ENCODE results near the gene COL16A1. TPM values are rescaled to one million over a fixed set of nuclear protein-coding genes. Genes with fewer than 3 reads are reported as not detected.
A peak's percentile ranks its signal among the peaks of the same experiment; 100 is the strongest.

COL16A1 gene
- total RNA-seq, 2 experiments from 2014 or later = 0.14 TPM; not detected in 1

- no peaks in the 10 kb centered on the region for H3K9me3 Mint-ChIP-seq
- H3K36me3 Mint-ChIP-seq = peaks cover 3% of the 10 kb centered on the region
- POLR2A ChIA-PET = interaction anchor here (0.6 to 1.8 kb wide), 15 partner anchors 8 to 557 kb away, joined by 3 to 8 read pairs (median 3); partner anchors contain the start of genes PTP4A2, SNRNP40, TMEM39B and ZCCHC17
- no peaks in the 10 kb centered on the region for H3K27me3 Mint-ChIP-seq
- ATAC-seq (ENCODE audit: low read depth) = peak; percentile 86
- peak within 1 kb of the TSS; percentile 99 for H3K27ac Mint-ChIP-seq
- peak; percentile 99 for DNase-seq
- peaks cover 24% of the 10 kb centered on the region for H3K4me1 Mint-ChIP-seq
- peak within 1 kb of the TSS; percentile 92 for H3K4me3 Mint-ChIP-seq
Measured at GRCh38 chr1:31644560-31645273, 59.1 kb downstream of the COL16A1 start, which contains the start of gene PEF1. TSS of gene PEF1 (minus strand) at chr1:31644876. CDS start at chr1:31644864, 12 bp downstream.

GRCh38 chr1:31643976-31644559 is 59.7 kb downstream of the COL16A1 start:
- H3K9me3 Mint-ChIP-seq = no peaks in the 10 kb centered on the region
- peaks cover 3% of the 10 kb centered on the region for H3K36me3 Mint-ChIP-seq
- POLR2A ChIA-PET = interaction anchor here (0.6 to 1.8 kb wide), 9 partner anchors 9 to 557 kb away, joined by 3 to 8 read pairs (median 3); partner anchors contain the start of genes SNRNP40, TMEM39B and ZCCHC17
- peak overlapping the region; percentile 92 for H3K4me3 Mint-ChIP-seq
- DNase-seq = no peak
- peak overlapping the region; percentile 99 for H3K27ac Mint-ChIP-seq
- no peaks in the 10 kb centered on the region for H3K27me3 Mint-ChIP-seq
- ATAC-seq (ENCODE audit: low read depth) = peak; percentile 59
- peaks cover 24% of the 10 kb centered on the region for H3K4me1 Mint-ChIP-seq

- peaks cover 3% of the 10 kb centered on the region for H3K36me3 Mint-ChIP-seq
- H3K27ac Mint-ChIP-seq = no peak overlapping the region
- POLR2A ChIA-PET = no interaction called here
- H3K4me1 Mint-ChIP-seq = peaks cover 30% of the 10 kb centered on the region
- DNase-seq (no peak), ATAC-seq (ENCODE audit: low read depth) (no peak)
- H3K9me3 Mint-ChIP-seq = no peaks in the 10 kb centered on the region
- H3K4me3 Mint-ChIP-seq = no peak overlapping the region
- H3K27me3 Mint-ChIP-seq = no peaks in the 10 kb centered on the region
Measured at GRCh38 chr1:31642897-31643296, 60.9 kb downstream of the COL16A1 start.

GRCh38 chr1:31642366-31642765 is 61.5 kb downstream of the COL16A1 start:
- Mint-ChIP-seq H3K4me3 (no peak overlapping the region), H3K4me1 (peaks cover 34% of the 10 kb centered on the region), H3K9me3 (no peaks in the 10 kb centered on the region), H3K27ac (no peak overlapping the region), H3K36me3 (peaks cover 3% of the 10 kb centered on the region), H3K27me3 (no peaks in the 10 kb centered on the region)
- DNase-seq (no peak), ATAC-seq (ENCODE audit: low read depth) (no peak)
- POLR2A ChIA-PET = no interaction called here

GRCh38 chr1:31640964-31641363 is 62.9 kb downstream of the COL16A1 start:
- DNase-seq (no peak), ATAC-seq (ENCODE audit: low read depth) (no peak)
- Mint-ChIP-seq H3K27me3 (no peaks in the 10 kb centered on the region), H3K4me1 (peaks cover 32% of the 10 kb centered on the region), H3K36me3 (no peaks in the 10 kb centered on the region), H3K9me3 (no peaks in the 10 kb centered on the region), H3K4me3 (no peak overlapping the region), H3K27ac (no peak overlapping the region)
- POLR2A ChIA-PET = no interaction called here

- no peaks in the 10 kb centered on the region for H3K9me3 Mint-ChIP-seq
- DNase-seq (no peak), ATAC-seq (ENCODE audit: low read depth) (no peak)
- H3K36me3 Mint-ChIP-seq = no peaks in the 10 kb centered on the region
- no peak overlapping the region for H3K27ac Mint-ChIP-seq
- POLR2A ChIA-PET = no interaction called here
- H3K27me3 Mint-ChIP-seq = no peaks in the 10 kb centered on the region
- H3K4me1 Mint-ChIP-seq = peaks cover 27% of the 10 kb centered on the region
- H3K4me3 Mint-ChIP-seq = no peak overlapping the region
Measured at GRCh38 chr1:31640179-31640578, 63.6 kb downstream of the COL16A1 start.

GRCh38 chr1:31639543-31639942 is 64.3 kb downstream of the COL16A1 start:
- ATAC-seq (ENCODE audit: low read depth) = no peak
- H3K27me3 Mint-ChIP-seq = no peaks in the 10 kb centered on the region
- POLR2A ChIA-PET = no interaction called here
- H3K36me3 Mint-ChIP-seq = no peaks in the 10 kb centered on the region
- H3K9me3 Mint-ChIP-seq = no peaks in the 10 kb centered on the region
- DNase-seq = no peak
- H3K27ac Mint-ChIP-seq = no peak overlapping the region
- peaks cover 26% of the 10 kb centered on the region for H3K4me1 Mint-ChIP-seq
- H3K4me3 Mint-ChIP-seq = no peak overlapping the region

- DNase-seq (no peak), ATAC-seq (ENCODE audit: low read depth) (no peak)
- no peaks in the 10 kb centered on the region for H3K9me3 Mint-ChIP-seq
- no peak overlapping the region for H3K4me3 Mint-ChIP-seq
- no peaks in the 10 kb centered on the region for H3K27me3 Mint-ChIP-seq
- H3K36me3 Mint-ChIP-seq = no peaks in the 10 kb centered on the region
- H3K4me1 Mint-ChIP-seq = peaks cover 19% of the 10 kb centered on the region
- no peak overlapping the region for H3K27ac Mint-ChIP-seq
- POLR2A ChIA-PET = no interaction called here
Measured at GRCh38 chr1:31637915-31638673, 65.7 kb downstream of the COL16A1 start.

- Mint-ChIP-seq H3K36me3 (peaks cover 7% of the 10 kb centered on the region), H3K4me3 (no peak overlapping the region), H3K27ac (no peak overlapping the region), H3K27me3 (no peaks in the 10 kb centered on the region), H3K4me1 (peaks cover 14% of the 10 kb centered on the region), H3K9me3 (no peaks in the 10 kb centered on the region)
- POLR2A ChIA-PET = no interaction called here
- ATAC-seq (ENCODE audit: low read depth) (no peak), DNase-seq (peak; percentile 52)
Measured at GRCh38 chr1:31633117-31633516, 70.7 kb downstream of the COL16A1 start.

- Mint-ChIP-seq H3K4me1 (peaks cover 10% of the 10 kb centered on the region), H3K9me3 (no peaks in the 10 kb centered on the region), H3K4me3 (no peak overlapping the region), H3K36me3 (peaks cover 7% of the 10 kb centered on the region), H3K27me3 (no peaks in the 10 kb centered on the region), H3K27ac (no peak overlapping the region)
- POLR2A ChIA-PET = no interaction called here
- no peak for ATAC-seq (ENCODE audit: low read depth)
- DNase-seq = no peak
Measured at GRCh38 chr1:31632649-31633048, 71.2 kb downstream of the COL16A1 start.

- POLR2A ChIA-PET = no interaction called here
- ATAC-seq (ENCODE audit: low read depth) = no peak
- Mint-ChIP-seq H3K27ac (no peak overlapping the region), H3K4me1 (peaks cover 8% of the 10 kb centered on the region), H3K4me3 (no peak overlapping the region), H3K27me3 (no peaks in the 10 kb centered on the region), H3K9me3 (no peaks in the 10 kb centered on the region), H3K36me3 (peaks cover 9% of the 10 kb centered on the region)
- DNase-seq = no peak
Measured at GRCh38 chr1:31628931-31629556, 74.8 kb downstream of the COL16A1 start.

- no peaks in the 10 kb centered on the region for H3K9me3 Mint-ChIP-seq
- DNase-seq = no peak
- H3K4me1 Mint-ChIP-seq = peaks cover 8% of the 10 kb centered on the region
- H3K4me3 Mint-ChIP-seq = no peak overlapping the region
- H3K27me3 Mint-ChIP-seq = no peaks in the 10 kb centered on the region
- H3K36me3 Mint-ChIP-seq = peaks cover 9% of the 10 kb centered on the region
- ATAC-seq (ENCODE audit: low read depth) = no peak
- no peak overlapping the region for H3K27ac Mint-ChIP-seq
- POLR2A ChIA-PET = no interaction called here
Measured at GRCh38 chr1:31627930-31628559, 75.8 kb downstream of the COL16A1 start.

Data from activated naive CD8-positive, alpha-beta T cell treated with anti-CD3 and anti-CD28 coated beads, Interleukin-2, amount 10 ng/mL, durations not matched to agents 7 days and 5 days (primary cell).